Suprapubic skin (tissue), 4 donors: Measurements from ENCODE around the gene ELMO1. TPM values are rescaled to one million over a fixed set of nuclear protein-coding genes. Genes with fewer than 3 reads are reported as not detected.

Experiments
- DNase-seq, 2 donors: peaks; one replicate each; pipeline ENCODE4 v3.0.0-alpha.2; 2019; ENCODE audit warnings: low spot score in 2 of 2
- H3K27ac ChIP-seq: fragments of 200-600 bp; sonication (generic); one replicate; pipeline ENCODE4 v1.5.1; 2019
- H3K27me3 ChIP-seq: fragments of 200-600 bp; sonication (generic); one replicate; pipeline ENCODE4 v1.5.1; 2019
- H3K36me3 ChIP-seq: fragments of 200-600 bp; sonication (generic); one replicate; pipeline ENCODE4 v1.5.1; 2019
- H3K4me1 ChIP-seq: fragments of 200-600 bp; sonication (generic); one replicate; pipeline ENCODE4 v1.5.1; 2019
- H3K4me3 ChIP-seq: fragments of 200-600 bp; sonication (generic); one replicate; pipeline ENCODE4 v1.5.1; 2019; ENCODE audit warnings: mild to moderate bottlenecking
- H3K9me3 ChIP-seq: fragments of 200-600 bp; sonication (generic); one replicate; pipeline ENCODE4 v1.5.1; 2019
- EP300 ChIP-seq: sonication (generic); formaldehyde crosslinking; IDR thresholded peaks from one replicate; pipeline ENCODE4 v1.6.1; 2017; ENCODE audit warnings: antibody characterized with exemption
- POLR2A ChIP-seq, 2 donors: fragments of 450-650 bp; IDR thresholded peaks; one replicate each; pipeline ENCODE4 v1.6.1; 2017; ENCODE audit warnings: antibody characterized with exemption in 2 of 2, mild to moderate bottlenecking in 2 of 2, moderate library complexity in 2 of 2
- POLR2AphosphoS5 ChIP-seq, 3 donors: sonication (generic); formaldehyde crosslinking; IDR thresholded peaks; one replicate each; pipeline ENCODE4 v1.6.1; 2017; ENCODE audit warnings: antibody characterized with exemption in 3 of 3
- WGBS: methylation state at CpG from one replicate; pipeline ENCODE4 v1.1.5; 2018; 5-methylcytosine and 5-hydroxymethylcytosine counted together
- total RNA-seq, 4 donors: library from RNA; depleted of rRNA; stranded (reverse); fragments of >200 nt; gene quantifications; one replicate each; pipeline ENCODE4 v1.1.0, GENCODE V29; 2016
- TF ChIP-seq, protein P1 (sequence below), 2 donors: fragments of 200-600 bp in 1 of 2; fragments of 450-650 bp in 1 of 2; sonication (generic) in 1 of 2; IDR thresholded peaks; one replicate each; pipeline ENCODE4 v1.5.1; 2016 to 2019; ENCODE audit warnings: antibody characterized with exemption in 2 of 2, mild to moderate bottlenecking in 1 of 2, moderate library complexity in 1 of 2

ELMO1 gene
- total RNA-seq, 4 donors from 2014 or later, result 9.8 to 49.6 (median 22.2) TPM

DNA sequence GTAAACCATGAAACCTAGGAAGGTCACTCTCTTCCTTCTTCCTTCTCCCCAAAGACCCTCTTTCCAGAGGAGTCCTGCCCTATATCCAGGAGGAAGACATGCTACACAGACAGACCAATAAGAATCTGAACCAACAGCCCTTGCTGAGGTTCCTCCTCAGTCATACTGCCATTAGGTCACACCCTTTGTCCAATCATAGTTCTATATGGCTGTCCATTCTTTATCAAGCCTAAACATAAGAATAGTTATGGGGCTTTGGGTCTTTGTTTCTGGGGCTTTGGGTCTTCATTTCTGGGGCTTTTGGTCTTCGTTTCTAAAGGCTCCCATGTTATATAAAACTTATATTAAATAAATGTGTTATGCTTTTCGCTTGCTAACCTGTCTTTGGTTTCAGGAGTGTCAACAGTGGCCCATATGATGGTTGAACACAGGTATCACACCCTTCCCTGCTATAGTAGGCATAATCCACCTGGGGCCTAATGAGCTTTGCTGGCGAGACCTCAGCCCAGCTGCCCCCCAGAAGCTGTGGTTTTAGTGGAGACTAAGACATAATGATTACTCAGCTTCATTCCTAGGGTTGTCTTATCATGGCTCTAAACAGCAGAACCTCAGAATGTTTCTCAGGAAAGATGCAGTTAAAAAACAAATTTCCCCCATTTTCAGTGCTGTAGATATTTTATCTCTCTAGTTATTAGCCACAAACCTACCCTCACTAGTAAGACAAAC lies 91.6 kb downstream of the ELMO1 start:
- WGBS, result 93% methylated on average over 3 of the region's 3 CpGs
- TF ChIP-seq POLR2A (IDR thresholded peaks at IDR 0.05), result no peak
- no peak for TF ChIP-seq EP300
- no peak for TF ChIP-seq POLR2AphosphoS5 (IDR thresholded peaks at IDR 0.05)
- no peaks in the 10 kb centered on the region for H3K27me3 ChIP-seq
- H3K4me1 ChIP-seq, result peaks cover 25% of the 10 kb centered on the region
- H3K36me3 ChIP-seq, result no peaks in the 10 kb centered on the region
- no peak overlapping the region for H3K4me3 ChIP-seq
- DNase-seq, result no peak
- H3K9me3 ChIP-seq, result no peaks in the 10 kb centered on the region
- H3K27ac ChIP-seq, result peak overlapping the region; percentile 20

DNA sequence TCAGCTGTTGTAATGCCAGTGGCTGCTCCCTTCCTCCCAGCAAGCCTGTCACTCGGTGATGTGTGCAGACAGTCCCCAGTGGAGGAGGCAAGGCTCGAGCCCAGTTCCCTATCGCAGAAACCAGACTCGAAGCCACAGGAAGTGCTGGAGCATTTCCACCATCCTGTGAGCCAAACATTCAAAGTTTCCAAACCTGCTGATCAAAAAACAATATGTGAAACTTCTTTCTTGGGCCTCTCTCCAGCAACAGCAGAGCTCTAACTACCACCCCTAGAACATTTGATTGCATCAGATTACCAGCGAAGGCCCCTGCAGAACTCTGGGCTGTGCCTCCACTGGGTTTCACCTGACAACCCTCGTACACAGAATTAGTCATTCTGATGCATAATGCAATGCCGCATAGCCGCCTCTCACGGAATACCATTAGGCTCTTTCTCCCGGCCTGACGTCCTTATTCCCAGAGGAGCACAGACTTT lies 94.0 kb downstream of the ELMO1 start:
- Histone ChIP-seq H3K4me1 (peaks cover 25% of the 10 kb centered on the region), H3K9me3 (no peaks in the 10 kb centered on the region), H3K27ac (peak overlapping the region; percentile 78), H3K27me3 (no peaks in the 10 kb centered on the region), H3K4me3 (no peak overlapping the region), H3K36me3 (no peaks in the 10 kb centered on the region)
- 25% methylated on average over 11 of the region's 11 CpGs for WGBS
- TF ChIP-seq EP300 (no peak), POLR2AphosphoS5 (IDR thresholded peaks at IDR 0.05) (peak in 2 of 3 donors; percentile 18 to 41), POLR2A (IDR thresholded peaks at IDR 0.05) (no peak)
- TF ChIP-seq, protein P1, sequence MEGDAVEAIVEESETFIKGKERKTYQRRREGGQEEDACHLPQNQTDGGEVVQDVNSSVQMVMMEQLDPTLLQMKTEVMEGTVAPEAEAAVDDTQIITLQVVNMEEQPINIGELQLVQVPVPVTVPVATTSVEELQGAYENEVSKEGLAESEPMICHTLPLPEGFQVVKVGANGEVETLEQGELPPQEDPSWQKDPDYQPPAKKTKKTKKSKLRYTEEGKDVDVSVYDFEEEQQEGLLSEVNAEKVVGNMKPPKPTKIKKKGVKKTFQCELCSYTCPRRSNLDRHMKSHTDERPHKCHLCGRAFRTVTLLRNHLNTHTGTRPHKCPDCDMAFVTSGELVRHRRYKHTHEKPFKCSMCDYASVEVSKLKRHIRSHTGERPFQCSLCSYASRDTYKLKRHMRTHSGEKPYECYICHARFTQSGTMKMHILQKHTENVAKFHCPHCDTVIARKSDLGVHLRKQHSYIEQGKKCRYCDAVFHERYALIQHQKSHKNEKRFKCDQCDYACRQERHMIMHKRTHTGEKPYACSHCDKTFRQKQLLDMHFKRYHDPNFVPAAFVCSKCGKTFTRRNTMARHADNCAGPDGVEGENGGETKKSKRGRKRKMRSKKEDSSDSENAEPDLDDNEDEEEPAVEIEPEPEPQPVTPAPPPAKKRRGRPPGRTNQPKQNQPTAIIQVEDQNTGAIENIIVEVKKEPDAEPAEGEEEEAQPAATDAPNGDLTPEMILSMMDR (IDR thresholded peaks at IDR 0.05), result no peak
- peak; percentile 87 to 90 for DNase-seq

DNA sequence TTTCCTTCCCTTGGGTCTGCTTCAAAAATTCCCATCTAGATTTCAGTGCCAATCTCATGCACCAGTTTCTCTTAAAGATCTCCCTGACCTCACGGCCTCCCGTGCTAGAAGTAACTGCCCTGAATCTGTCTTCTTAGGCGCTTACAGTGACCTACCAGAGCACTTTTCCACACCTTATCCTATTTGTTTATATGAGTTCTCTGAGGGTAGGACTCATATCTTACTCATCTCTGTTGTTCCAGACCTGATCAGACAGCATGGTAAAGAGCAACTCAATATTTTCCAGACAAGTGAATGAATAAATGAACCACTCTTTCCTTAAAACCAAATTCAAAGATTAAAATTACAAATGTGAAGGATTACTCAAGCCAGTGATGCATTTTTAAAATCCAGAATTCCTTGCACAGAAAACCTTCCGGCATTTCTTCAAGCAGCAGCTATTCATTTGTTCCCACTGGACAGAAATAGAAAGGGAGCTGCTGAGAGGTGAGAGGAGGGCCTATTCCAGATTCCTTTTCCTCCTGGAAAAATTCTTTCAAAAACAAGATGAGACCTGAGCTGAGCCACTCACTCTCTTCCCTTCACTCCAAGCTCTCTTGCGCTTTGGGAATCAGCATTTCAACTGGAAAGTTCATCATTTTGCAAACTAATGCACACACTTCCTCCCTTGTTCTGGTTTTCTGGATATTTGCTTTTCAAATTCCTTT lies 94.6 kb downstream of the ELMO1 start:
- H3K9me3 ChIP-seq, result no peaks in the 10 kb centered on the region
- H3K4me3 ChIP-seq, result no peak overlapping the region
- no peak for DNase-seq
- 72% methylated on average over 5 of the region's 5 CpGs for WGBS
- peak overlapping the region; percentile 78 for H3K27ac ChIP-seq
- no peaks in the 10 kb centered on the region for H3K36me3 ChIP-seq
- H3K4me1 ChIP-seq, result peaks cover 25% of the 10 kb centered on the region
- H3K27me3 ChIP-seq, result no peaks in the 10 kb centered on the region
- TF ChIP-seq POLR2AphosphoS5 (IDR thresholded peaks at IDR 0.05) (no peak), EP300 (no peak), POLR2A (IDR thresholded peaks at IDR 0.05) (no peak)
- TF ChIP-seq, protein P1 (IDR thresholded peaks at IDR 0.05), result no peak

DNA sequence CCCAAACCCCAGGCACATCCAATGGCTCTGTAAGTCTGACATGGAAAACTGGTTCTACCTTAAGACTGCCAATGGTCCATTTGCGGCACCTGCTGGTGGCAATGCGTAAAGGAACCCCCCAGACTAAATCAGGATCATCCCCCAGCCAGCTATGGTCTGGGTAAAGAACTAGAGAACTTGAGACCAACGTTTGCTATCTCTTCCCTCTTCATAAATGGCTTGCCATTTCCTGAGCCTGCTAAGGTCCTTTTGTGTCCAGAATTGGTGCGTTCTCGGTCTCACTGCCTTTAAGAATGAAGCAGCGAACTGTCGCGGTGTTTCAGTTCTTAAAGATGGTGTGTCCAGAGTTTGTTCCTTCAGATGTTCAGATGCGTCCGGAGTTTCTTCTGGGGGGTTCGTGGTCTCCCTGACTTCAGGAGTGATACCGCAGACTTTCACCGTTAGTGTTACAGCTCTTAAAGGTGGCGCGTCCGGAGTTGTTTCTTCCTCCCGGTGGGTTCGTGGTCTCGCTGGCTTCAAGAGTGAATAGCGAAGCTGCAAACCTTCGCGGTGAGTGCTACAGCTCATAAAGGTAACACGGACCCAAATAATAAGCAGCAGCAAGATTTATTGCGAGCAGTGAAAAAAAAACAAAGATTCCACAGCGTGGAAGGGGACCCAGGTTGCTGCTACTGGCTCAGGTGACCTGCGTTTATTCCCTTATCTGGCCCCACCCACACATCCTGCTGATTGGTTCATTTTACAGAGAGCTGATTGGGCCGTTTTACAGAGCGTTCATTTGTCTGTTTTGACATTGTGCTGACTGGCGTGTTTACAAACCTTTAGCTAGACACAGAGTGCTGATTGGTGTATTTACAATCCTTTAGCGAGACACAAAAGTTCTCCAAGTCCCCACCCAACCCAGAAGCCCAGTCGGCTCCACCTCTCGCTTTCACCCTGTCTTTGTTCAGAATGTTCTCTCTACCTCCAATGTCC lies 95.4 kb downstream of the ELMO1 start:
- Histone ChIP-seq H3K4me3 (peak overlapping the region; percentile 25), H3K36me3 (no peaks in the 10 kb centered on the region)

More for the DNA sequence above, 95.4 kb downstream of the ELMO1 start:
- Histone ChIP-seq H3K27me3 (no peaks in the 10 kb centered on the region), H3K27ac (peak overlapping the region; percentile 78), H3K4me1 (peaks cover 25% of the 10 kb centered on the region), H3K9me3 (no peaks in the 10 kb centered on the region)
- DNase-seq, result no peak
- no peak for TF ChIP-seq POLR2AphosphoS5 (IDR thresholded peaks at IDR 0.05)
- TF ChIP-seq, protein P1 (IDR thresholded peaks at IDR 0.05), result peak in 1 of 2 donors; percentile 18
- 87% methylated on average over 32 of the region's 32 CpGs for WGBS
